KG1 (cell line): ENCODE data around the gene SPRY2.

Experiments
- DNase-seq: peaks from one replicate; lab custom pipeline; 2025; lab: John Stamatoyannopoulos, UW

Gene SPRY2

DNA sequence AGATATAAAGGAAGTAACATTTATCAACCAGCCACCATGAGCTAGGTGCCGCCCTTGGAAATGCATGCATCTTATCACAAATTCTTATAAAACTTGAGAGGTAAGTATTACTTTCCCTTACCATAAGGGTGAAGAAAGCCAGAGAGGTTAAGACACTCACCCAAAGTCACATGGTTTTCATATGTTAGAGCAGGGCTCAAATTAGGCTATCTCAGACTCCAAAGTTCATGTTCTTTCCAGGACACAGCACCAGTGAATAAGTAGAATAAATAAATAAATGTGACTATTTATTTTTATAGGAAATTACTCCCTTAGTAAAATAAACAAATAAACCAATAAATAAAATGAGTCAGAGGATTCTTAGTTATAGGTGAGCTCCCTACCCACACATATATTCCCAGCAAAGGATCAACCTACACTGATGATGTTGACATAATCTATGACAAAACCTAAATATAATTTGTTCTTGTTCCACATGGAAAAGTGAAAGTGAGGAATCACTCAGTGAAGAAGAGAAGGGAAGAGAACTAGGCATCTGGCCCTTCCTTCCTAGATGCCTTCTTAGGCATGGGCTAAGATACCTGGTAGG, 27.2 kb downstream of the SPRY2 start:
- DNase-seq, result no peak

DNA sequence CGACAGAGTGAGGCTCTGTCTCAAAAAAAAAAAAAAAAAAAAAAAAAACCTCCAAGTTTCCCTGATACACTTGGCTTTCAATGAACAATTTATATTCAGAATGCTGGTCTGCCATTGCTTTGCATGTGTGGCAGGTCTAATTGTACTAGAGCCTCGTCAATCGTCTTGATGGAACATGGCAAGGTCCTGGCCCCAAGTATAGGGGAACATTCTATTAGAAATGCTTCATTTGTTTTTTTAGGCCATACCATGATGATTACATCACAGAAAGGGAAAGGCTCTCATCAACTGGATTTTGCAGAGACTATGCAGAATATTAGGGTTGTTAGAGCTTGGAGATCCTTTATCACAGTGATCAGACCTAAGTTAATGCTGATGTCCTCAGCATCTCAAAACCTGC, 28.0 kb downstream of the SPRY2 start:
- no peak for DNase-seq

DNA sequence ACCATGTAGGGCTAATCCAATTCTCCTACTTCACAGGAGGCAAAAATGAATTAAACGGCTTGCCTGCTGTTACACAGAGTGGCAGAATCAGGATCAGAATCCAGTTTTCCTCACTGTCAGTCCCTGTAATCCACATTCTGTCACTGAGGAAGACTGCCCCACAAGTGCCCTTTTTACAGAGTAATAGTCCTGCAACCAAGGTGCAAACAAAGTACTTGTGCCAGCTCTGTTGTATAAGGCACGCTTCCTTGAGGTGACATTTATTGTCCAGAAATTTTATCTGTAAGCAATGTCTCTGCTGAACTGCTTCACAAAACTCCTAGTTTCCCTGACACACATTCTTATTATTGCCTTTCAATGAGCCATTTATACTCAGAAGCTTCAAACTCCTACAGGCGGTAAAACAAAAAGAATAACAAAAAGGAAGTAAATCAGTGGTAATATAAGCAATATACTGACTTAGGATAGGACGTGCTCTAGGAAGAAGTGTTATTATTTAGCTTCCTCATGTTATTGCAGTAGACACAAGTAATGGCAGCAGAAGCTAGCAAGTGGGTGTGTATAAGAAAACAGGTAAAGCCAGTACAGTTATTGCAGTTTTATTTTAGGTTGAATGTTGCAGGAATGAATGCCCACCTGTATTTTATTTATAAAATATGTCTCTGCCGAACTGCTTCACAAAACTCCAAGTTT, 28.8 kb downstream of the SPRY2 start:
- DNase-seq, result no peak

DNA sequence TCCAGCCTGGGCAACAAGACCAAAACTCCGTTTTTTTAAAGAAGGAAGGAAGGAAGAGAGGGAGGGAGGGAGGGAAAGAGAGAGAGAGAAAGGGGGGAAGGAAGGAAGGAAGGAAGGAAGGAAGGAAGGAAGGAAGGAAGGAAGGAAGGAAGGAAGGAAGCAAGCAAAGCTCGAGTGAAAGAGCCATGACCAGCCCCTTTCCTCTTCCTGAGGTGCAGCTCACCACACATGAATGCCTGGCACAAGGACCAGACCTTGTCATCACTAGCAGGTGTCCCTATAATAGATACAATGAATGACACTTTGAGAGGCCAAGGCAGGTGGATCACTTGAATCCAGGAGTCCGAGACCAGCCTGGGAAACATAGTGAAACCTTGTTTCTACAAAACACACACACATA, 31.0 kb downstream of the SPRY2 start:
- DNase-seq, result no peak

DNA sequence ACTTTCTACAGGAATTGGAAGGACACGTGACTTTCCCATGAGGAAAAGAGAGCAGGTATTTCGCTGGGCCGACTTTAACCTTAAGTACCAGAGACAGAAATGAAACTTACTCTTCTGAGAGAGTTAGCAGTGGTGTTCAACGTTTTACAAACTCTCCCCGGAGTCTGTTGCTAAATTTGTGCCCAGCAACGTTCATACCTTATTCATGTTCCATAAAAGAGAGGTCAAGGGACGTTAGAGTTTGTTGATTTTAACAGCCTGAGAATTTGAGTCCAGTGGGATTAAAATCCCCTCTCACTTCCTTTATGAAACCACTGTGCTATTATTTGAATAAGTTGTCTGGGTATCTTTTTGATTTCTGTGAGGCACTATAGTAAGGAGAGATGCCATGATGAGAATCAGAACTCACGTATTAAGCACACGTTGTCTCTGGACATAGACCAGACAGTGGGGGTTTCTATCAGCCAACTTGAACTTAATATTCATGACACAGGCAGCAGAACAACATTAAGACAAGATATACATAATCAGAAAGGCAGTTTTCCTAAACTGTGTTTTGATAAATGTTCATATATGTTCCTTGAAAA, 33.4 kb downstream of the SPRY2 start:
- DNase-seq, result no peak

DNA sequence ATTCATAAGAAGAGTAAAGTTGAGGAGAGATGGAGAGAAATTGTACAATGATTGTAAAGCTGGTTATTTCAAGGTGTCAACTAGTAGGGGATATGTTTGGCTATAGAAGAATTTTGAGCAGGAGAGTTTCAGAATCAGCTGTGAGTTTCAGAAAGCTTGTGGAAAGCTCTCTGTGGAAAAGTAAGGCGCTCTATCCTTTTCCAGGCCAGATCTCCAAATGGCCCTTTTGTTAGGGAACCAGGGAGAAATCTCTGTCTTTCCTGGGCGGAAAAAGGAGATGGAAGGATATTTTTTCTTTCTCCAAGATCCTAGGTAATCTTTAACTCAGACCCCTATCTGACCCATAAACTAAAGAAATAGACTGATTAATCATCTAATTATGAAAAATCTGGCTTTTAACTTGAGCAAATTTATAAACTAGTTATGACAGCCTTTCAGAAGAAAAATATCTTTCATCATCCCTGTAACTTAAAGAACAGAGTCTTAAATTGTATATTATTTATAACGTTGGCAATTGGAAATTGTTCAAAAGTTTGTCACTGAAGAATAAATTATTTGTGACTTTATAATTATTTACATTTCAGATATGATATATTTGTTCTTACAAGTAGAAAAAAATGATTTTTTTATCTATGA, 34.5 kb downstream of the SPRY2 start:
- DNase-seq, result no peak

DNA sequence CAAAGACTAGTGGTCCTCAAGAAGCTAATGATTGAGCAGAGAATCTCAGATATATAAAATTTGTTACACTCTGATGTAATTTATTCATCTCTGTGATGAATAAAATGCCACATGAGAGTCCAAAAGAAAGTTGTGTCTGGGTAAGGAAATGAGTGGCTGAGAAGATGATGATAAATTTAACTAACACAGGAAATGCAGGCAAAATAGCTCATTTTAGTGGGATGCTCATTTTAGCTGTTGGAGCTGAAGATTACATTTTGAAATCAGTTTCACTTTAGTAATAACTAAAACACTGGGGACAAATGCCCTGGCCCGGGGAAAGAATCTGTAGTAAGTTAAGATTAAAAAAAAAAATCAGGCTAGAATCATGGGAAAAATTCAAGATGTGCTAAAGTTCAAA, 35.2 kb downstream of the SPRY2 start:
- DNase-seq, result no peak

DNA sequence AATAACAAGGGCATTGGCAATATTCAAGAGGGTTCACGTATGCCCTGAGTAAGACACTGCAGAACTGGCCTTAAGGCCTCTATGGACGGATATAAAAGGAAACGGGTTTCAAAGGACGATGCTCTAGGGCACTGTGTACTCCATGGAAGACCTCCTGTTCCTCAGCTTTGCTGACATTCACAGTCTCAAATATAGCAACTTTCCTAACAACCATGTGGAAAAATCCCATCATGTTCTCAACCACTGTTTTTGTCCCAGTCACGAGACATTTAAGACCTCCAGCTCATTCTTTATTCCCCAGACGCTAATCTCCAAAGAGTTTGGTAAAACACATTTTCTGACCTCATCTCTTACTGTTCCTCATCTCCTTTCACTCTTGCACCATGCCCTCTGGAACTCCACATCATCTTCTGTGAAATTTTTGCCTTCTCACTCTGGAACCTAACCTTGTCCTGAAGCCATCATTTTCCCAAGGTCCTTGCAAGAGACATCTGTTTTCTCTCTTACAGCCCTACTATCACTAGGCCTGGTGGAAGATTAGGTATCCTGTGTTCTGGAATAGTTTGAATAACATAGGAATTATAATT, 37.6 kb downstream of the SPRY2 start:
- no peak for DNase-seq

DNA sequence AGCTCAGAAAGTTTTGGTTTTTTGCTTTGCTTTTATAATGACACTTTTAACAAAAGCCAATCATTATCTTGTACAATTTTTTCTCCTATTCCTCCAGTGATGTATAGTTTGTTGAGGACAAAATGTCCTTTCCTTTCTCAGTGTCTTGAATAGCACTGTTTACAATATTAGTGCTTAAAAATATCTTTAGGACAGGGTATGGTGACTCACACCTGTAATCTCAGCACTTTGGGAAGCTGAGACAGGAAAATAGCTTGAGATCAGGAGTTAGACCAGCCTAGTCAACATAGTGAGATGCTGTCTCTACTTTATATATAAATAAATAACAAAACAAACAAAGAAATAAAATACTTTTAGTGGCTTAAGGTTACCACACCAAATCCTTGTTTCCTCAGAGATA, 41.9 kb downstream of the SPRY2 start:
- DNase-seq, result no peak

DNA sequence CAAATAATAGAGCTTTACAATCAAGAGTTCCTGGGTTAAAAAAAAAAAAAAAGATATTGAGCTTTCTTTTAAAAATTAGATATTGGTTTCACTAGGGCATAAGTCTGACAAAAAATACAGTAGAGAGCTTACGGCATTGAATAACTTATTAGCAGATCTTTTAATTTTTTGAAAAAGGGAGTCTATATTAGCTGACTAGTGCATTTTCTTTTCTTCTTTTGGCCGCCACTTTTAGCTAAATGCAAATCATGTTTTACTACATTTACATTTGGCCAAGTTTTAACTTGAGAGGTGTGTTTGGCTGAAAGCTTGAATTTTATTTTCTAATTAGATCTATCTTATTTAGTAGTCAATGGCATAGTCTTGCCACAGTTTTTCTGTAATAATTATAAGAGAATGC, 43.4 kb downstream of the SPRY2 start:
- no peak for DNase-seq

DNA sequence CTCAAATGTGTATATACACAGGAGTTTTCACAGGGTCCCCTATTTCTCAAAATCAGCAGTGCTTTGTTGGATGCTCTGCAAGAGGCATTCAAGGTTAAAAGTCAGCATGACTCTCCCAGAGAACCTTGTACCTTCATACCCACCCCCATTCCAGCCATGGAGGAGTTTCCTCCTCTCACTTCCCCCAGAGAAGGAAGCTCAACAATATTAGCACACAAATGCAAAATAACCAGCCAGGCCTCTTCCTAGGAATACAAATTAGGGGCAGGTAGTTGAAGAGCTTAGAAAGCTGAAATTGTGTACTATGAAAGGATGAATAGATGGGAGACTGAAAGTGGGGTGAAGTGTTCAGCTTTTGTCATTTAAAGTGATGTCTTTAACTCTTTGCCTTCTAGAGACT, 43.8 kb downstream of the SPRY2 start:
- no peak for DNase-seq

DNA sequence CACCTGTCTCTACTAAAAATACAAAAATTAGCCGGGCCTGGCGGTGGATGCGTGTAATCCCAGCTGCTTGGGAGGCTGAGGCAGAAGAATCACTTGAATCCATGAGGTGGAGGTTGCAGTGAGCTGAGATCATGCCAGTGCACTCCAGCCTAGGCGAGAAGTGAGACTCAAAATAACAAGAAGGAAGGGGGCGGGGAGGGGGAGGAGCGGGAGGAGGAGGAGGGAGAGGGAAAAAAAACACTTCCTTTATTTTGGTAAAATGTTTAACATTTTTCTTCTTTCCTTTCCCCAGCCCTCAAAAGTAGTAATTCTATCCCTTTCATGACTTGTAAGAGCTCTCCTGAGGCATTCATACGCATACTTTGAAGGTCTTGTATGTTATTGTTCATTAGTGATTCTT, 44.3 kb downstream of the SPRY2 start:
- DNase-seq, result no peak

DNA sequence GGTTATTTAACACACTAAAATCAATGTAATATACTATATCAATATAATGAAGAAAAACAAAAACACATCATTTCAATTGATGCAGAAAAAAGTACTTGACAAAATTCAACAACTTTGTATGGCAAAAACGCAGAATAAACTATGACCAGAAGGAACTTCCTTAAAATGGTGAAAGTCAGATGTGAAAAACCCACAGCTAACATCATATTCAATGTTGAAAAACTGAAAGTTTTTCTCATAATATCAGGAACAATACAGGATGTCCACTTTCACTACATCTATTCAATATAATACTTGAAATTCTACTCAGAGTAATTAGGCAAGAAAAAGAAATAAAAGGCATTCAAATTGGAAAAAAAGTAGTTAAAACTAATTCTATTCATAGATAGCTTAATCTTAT, 50.3 kb downstream of the SPRY2 start:
- DNase-seq, result no peak
